Fibroblast of villous mesenchyme (primary cell): Measurements from ENCODE around the gene NUDT14. TPM values are rescaled to one million over a fixed set of nuclear protein-coding genes. Genes with fewer than 3 reads are reported as not detected.

Experiments
- DNase-seq: peaks from one replicate; pipeline ENCODE4 v3.0.0-alpha.2; 2010; ENCODE audit warnings: low read depth
- H3K4me3 ChIP-seq: 2 replicates; pipeline ENCODE4 v1.5.1; 2011; ENCODE audit warnings: low read depth, mild to moderate bottlenecking, low read length
- CTCF ChIP-seq: IDR thresholded peaks from 2 replicates; pipeline ENCODE4 v1.5.1; 2012; ENCODE audit warnings: low read depth, mild to moderate bottlenecking, low read length; ENCODE audit not compliant: insufficient read depth
- total RNA-seq: library from RNA; depleted of rRNA; stranded (reverse); fragments of >200 nt; gene quantifications from 2 replicates; pipeline ENCODE4 v1.2.3, GENCODE V29; 2012

Gene NUDT14
- total RNA-seq, 1 donor = 17.7 TPM

- H3K4me3 ChIP-seq = no peak overlapping the region
- no peak for TF ChIP-seq CTCF
- DNase-seq = no peak
These were observed 37.6 kb downstream of the NUDT14 start for GRCh38 chr14:105143451-105144025.

- DNase-seq = no peak
- no peak for TF ChIP-seq CTCF
- no peak overlapping the region for H3K4me3 ChIP-seq
These were observed 38.3 kb downstream of the NUDT14 start for GRCh38 chr14:105142651-105143450.

GRCh38 chr14:105141486-105142281 is 39.4 kb downstream of the NUDT14 start:
- no peak for TF ChIP-seq CTCF
- no peak overlapping the region for H3K4me3 ChIP-seq
- no peak for DNase-seq

GRCh38 chr14:105141026-105141425 is 40.1 kb downstream of the NUDT14 start:
- DNase-seq = no peak
- no peak for TF ChIP-seq CTCF

GRCh38 chr14:105140581-105140980 is 40.5 kb downstream of the NUDT14 start:
- TF ChIP-seq CTCF = no peak
- DNase-seq = no peak

More at GRCh38 chr14:105141026-105141425, 40.1 kb downstream of the NUDT14 start:
- H3K4me3 ChIP-seq = no peak overlapping the region

GRCh38 chr14:105139831-105140239 is 41.3 kb downstream of the NUDT14 start:
- no peak for TF ChIP-seq CTCF
- DNase-seq = no peak

More at GRCh38 chr14:105140581-105140980, 40.5 kb downstream of the NUDT14 start:
- no peak overlapping the region for H3K4me3 ChIP-seq

More at GRCh38 chr14:105139831-105140239, 41.3 kb downstream of the NUDT14 start:
- H3K4me3 ChIP-seq = no peak overlapping the region
